ENCODE data around the gene CIP2A. TPM values are rescaled to one million over a fixed set of nuclear protein-coding genes. Genes with fewer than 3 reads are reported as not detected.
A peak's percentile ranks its signal among the peaks of the same experiment; 100 is the strongest.

CIP2A gene
- total and polyA plus RNA-seq, 2 of the 8 experiments (the other 6 are each of a cell fraction or from before 2014, with no cell fraction given), result 11.9 to 38.0 TPM

DNA sequence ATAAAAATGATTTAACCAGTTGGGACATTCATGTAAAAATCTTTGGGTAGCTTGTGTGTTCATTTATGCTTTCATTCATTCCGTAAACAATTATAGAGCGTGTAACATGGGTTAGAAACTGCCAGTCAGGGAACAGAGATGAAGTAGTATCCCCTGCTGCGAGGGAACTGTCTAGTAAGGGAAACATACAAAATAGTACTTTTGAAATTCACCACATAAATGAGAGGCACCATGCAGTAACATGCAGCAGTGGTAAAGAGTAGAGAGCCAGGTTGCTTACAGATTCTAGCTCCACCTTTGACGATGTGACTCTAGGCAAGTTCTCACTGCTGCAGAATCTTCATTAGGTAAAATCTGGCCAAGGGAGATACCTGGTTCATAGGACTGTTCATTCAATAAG is 1.2 kb upstream of the CIP2A start:
- Histone ChIP-seq H2BK20ac (ENCODE audit: low read length) (no peak overlapping the region), H3K27ac (ENCODE audit: low read depth, low read length) (no peak overlapping the region), H2BK15ac (ENCODE audit: low read length) (no peak overlapping the region), H4K20me1 (replicated peaks in 1 of 2; ENCODE audit: control insufficient read depth in 1 of 2, insufficient read depth in 2 of 2, low read length in 2 of 2) (no peaks in the 10 kb centered on the region), H3K4me3 (ENCODE audit: extremely low read depth in 1 of 4, insufficient read depth in 2 of 4, low read depth in 3 of 4, low read length in 4 of 4) (peak overlapping the region; percentile 89 to 96 (median 92)), H3K79me1 (ENCODE audit: low read depth, low read length) (no peaks in the 10 kb centered on the region; the same call in none of the 2 replicates), H3K9me3 (ENCODE audit: insufficient read depth in 2 of 2, low read depth in 1 of 2, low read length in 1 of 2) (no peaks in the 10 kb centered on the region), H2AK5ac (ENCODE audit: low read depth, low read length) (no peak overlapping the region), H4K5ac (ENCODE audit: insufficient read length, low read depth, low read length) (no peak overlapping the region), H3K36me3 (ENCODE audit: control insufficient read depth in 2 of 4, insufficient read depth in 4 of 4, low read length in 3 of 4) (no peaks in the 10 kb centered on the region), H3K14ac (ENCODE audit: insufficient read length) (no peak overlapping the region), H3K4me2 (ENCODE audit: insufficient read depth in 1 of 2, low read depth in 2 of 2, low read length in 2 of 2) (peak overlapping the region; percentile 68 to 82), H2AFZ (ENCODE audit: low read length) (no peak overlapping the region), H3K56ac (replicated peaks; ENCODE audit: insufficient read length, low read depth, low read length) (no peak overlapping the region), H3K27me3 (replicated peaks in 1 of 4; ENCODE audit: control insufficient read depth in 3 of 4, extremely low read depth in 1 of 4, insufficient read depth in 3 of 4, low read length in 3 of 4) (no peaks in the 10 kb centered on the region), H4K91ac (replicated peaks; ENCODE audit: insufficient read length, low read length) (no peak overlapping the region), H3K23ac (ENCODE audit: insufficient read length) (no peak overlapping the region), H4K8ac (ENCODE audit: extremely low read depth, insufficient read depth, low read length) (no peak overlapping the region), H3K4me1 (replicated peaks in 1 of 4; ENCODE audit: control insufficient read depth in 3 of 4, insufficient read depth in 4 of 4, low read length in 3 of 4) (peaks cover 0 to 5% (median 2%) of the 10 kb centered on the region in 4 experiments; a peak in 2 of 7 replicates), H2BK12ac (ENCODE audit: low read depth, low read length) (no peak overlapping the region), H3K9ac (replicated peaks in 1 of 4; ENCODE audit: extremely low read depth in 1 of 4, low read depth in 3 of 4, low read length in 3 of 4) (peak overlapping the region in 2 of 4 experiments; percentile 69 to 70; a peak in 2 of 7 replicates), H3K4ac (replicated peaks; ENCODE audit: insufficient read length, low read depth, low read length) (no peak overlapping the region), H2BK5ac (ENCODE audit: low read depth, low read length) (no peak overlapping the region), H3K18ac (ENCODE audit: extremely low read depth, low read length) (no peak overlapping the region), H3K79me2 (ENCODE audit: control insufficient read depth in 1 of 2, insufficient read depth in 2 of 2, low read length in 2 of 2) (peaks cover 14 to 81% of the 10 kb centered on the region in 2 experiments), H2BK120ac (replicated peaks; ENCODE audit: low read depth, low read length) (no peak overlapping the region), H3K23me2 (ENCODE audit: low read depth, low read length) (no peaks in the 10 kb centered on the region)
- ChIA-PET CTCF (ENCODE audit: partially characterized antibody) (interaction anchor here (1.4 to 3.0 kb wide), 2 partner anchors 11 to 20 kb away, joined by 3 to 16 read pairs; no protein-coding TSS in a partner anchor), POLR2A (ENCODE audit: partially characterized antibody) (interaction anchor here (1.2 to 3.7 kb wide), 7 partner anchors 8 to 51 kb away, joined by 3 to 25 read pairs (median 4); no protein-coding TSS in a partner anchor)
- DNase-seq (ENCODE audit: low read depth in 1 of 2, low spot score in 2 of 2) (no peak), FAIRE-seq (no peak)
- WGBS, 2 experiments (ENCODE audit: extremely low coverage in 1 of 2, insufficient coverage in 1 of 2, insufficient read length in 1 of 2, insufficient replicate concordance in 2 of 2, low coverage in 1 of 2, low lambda C conversion rate in 2 of 2, missing lambda C conversion rate in 1 of 2), result 71% methylated on average over 4 of the region's 4 CpGs; no CpG with 5 or more reads in 1 of the 2 experiments
- TF ChIP-seq BCL11A (IDR thresholded peaks at IDR 0.05; ENCODE audit: low read depth in 2 of 2, low read length in 2 of 2) (no peak), CHD1 (IDR thresholded peaks at IDR 0.05; ENCODE audit: low read depth, low read length) (no peak), RFX5 (IDR thresholded peaks at IDR 0.05; ENCODE audit: borderline replicate concordance, low read depth, low read length) (no peak), SP2 (IDR thresholded peaks at IDR 0.05; ENCODE audit: low read length) (no peak), EGR1 (IDR thresholded peaks at IDR 0.05; ENCODE audit: borderline replicate concordance, low read depth, low read length) (no peak), EP300 (IDR thresholded peaks at IDR 0.05; ENCODE audit: borderline replicate concordance in 1 of 2, low read depth in 2 of 2, low read length in 2 of 2) (no peak), TAF7 (optimal IDR thresholded peaks at IDR 0.05; ENCODE audit: borderline replicate concordance, low read depth, low read length) (no peak), GABPA (IDR thresholded peaks at IDR 0.05; ENCODE audit: borderline replicate concordance, insufficient read depth, low read length) (no peak)
